HFFc6 (cell line): ENCODE results near the gene ATP5MG. TPM values are rescaled to one million over a fixed set of nuclear protein-coding genes. Genes with fewer than 3 reads are reported as not detected.

Experiments used
- DNase-seq: peaks from one replicate; pipeline ENCODE4 v3.0.0-alpha.2; 2018
- H3K27ac Mint-ChIP-seq: 2 replicates; pipeline ENCODE4 v1.8.0; 2020; ENCODE audit warnings: mild to moderate bottlenecking, mixed read lengths
- H3K27me3 Mint-ChIP-seq: 2 replicates; pipeline ENCODE4 v1.8.0; 2021; ENCODE audit warnings: mild to moderate bottlenecking, moderate library complexity, mixed read lengths; ENCODE audit not compliant: insufficient read depth
- H3K36me3 Mint-ChIP-seq: 2 replicates; pipeline ENCODE4 v1.8.0; 2021; ENCODE audit warnings: low read depth, mixed read lengths
- H3K4me1 Mint-ChIP-seq: 2 replicates; pipeline ENCODE4 v1.8.0; 2020; ENCODE audit warnings: low read depth, mixed read lengths
- H3K4me3 Mint-ChIP-seq: 2 replicates; pipeline ENCODE4 v1.8.0; 2020; ENCODE audit warnings: mild to moderate bottlenecking, moderate library complexity, mixed read lengths
- H3K9me3 Mint-ChIP-seq: 2 replicates; pipeline ENCODE4 v1.8.0; 2020; ENCODE audit warnings: mild to moderate bottlenecking, mixed read lengths
- CTCF ChIP-seq: fragments of 200-600 bp; sonication (generic); IDR thresholded peaks from 2 replicates; pipeline ENCODE4 v1.5.0; 2021; ENCODE audit warnings: antibody characterized with exemption, mild to moderate bottlenecking
- total RNA-seq, 6 experiments: library from RNA; stranded (reverse); fragmentation: NEBNext Ultra II Directional; extraction: Animal tissue kit (Norgen Biotek cat#: 25700); gene quantifications; 2 replicates in 1 of 6; 3 replicates in 5 of 6; pipeline ENCODE4 v1.2.3, GENCODE V29; 2021

The ATP5MG gene
- total RNA-seq, 6 experiments from 2014 or later = 196 to 275 (median 223) TPM

- TF ChIP-seq CTCF = no peak
- Mint-ChIP-seq H3K9me3 (no peaks in the 10 kb centered on the region), H3K36me3 (no peaks in the 10 kb centered on the region), H3K27me3 (no peaks in the 10 kb centered on the region), H3K4me1 (peaks cover 8% of the 10 kb centered on the region; the same call in 1 of the 2 replicates), H3K27ac (no peak overlapping the region), H3K4me3 (no peak overlapping the region)
- DNase-seq = no peak
These were observed 16.4 kb downstream of the ATP5MG start for GRCh38 chr11:118417801-118418200.

- Mint-ChIP-seq H3K27ac (no peak overlapping the region), H3K4me1 (peaks cover 8% of the 10 kb centered on the region; the same call in 1 of the 2 replicates)
These were observed 17.4 kb downstream of the ATP5MG start for GRCh38 chr11:118418766-118419165.

GRCh38 chr11:118427707-118428106 lies 26.3 kb downstream of the ATP5MG start:
- no peak overlapping the region for H3K27ac Mint-ChIP-seq
- no peak for TF ChIP-seq CTCF
- peaks cover 5% of the 10 kb centered on the region for H3K27me3 Mint-ChIP-seq
- no peak overlapping the region for H3K4me3 Mint-ChIP-seq
- H3K9me3 Mint-ChIP-seq = no peaks in the 10 kb centered on the region
- no peak for DNase-seq
- H3K36me3 Mint-ChIP-seq = no peaks in the 10 kb centered on the region
- peaks cover 21% of the 10 kb centered on the region for H3K4me1 Mint-ChIP-seq

More at GRCh38 chr11:118418766-118419165, 17.4 kb downstream of the ATP5MG start:
- Mint-ChIP-seq H3K27me3 (no peaks in the 10 kb centered on the region), H3K36me3 (no peaks in the 10 kb centered on the region), H3K9me3 (no peaks in the 10 kb centered on the region), H3K4me3 (no peak overlapping the region)
- no peak for TF ChIP-seq CTCF
- no peak for DNase-seq

- no peak overlapping the region for H3K27ac Mint-ChIP-seq
- no peaks in the 10 kb centered on the region for H3K36me3 Mint-ChIP-seq
- H3K27me3 Mint-ChIP-seq = peaks cover 5% of the 10 kb centered on the region
- H3K4me3 Mint-ChIP-seq = no peak overlapping the region
- H3K9me3 Mint-ChIP-seq = no peaks in the 10 kb centered on the region
- peaks cover 26% of the 10 kb centered on the region for H3K4me1 Mint-ChIP-seq
- peak; percentile 47 for TF ChIP-seq CTCF
- DNase-seq = no peak
These were observed 29.6 kb downstream of the ATP5MG start for GRCh38 chr11:118430956-118431355.

GRCh38 chr11:118434123-118434552 lies 32.7 kb downstream of the ATP5MG start:
- H3K4me1 Mint-ChIP-seq = peaks cover 26% of the 10 kb centered on the region
- DNase-seq = peak; percentile 33
- peak overlapping the region; percentile 91 for H3K4me3 Mint-ChIP-seq
- no peak overlapping the region for H3K27ac Mint-ChIP-seq
- no peaks in the 10 kb centered on the region for H3K9me3 Mint-ChIP-seq
- H3K27me3 Mint-ChIP-seq = peaks cover 3% of the 10 kb centered on the region; the same call in 1 of the 2 replicates
- H3K36me3 Mint-ChIP-seq = no peaks in the 10 kb centered on the region
- no peak for TF ChIP-seq CTCF
